Fibroblast of lung (primary cell): ENCODE results near the gene NR6A1. TPM values are rescaled to one million over a fixed set of nuclear protein-coding genes. Genes with fewer than 3 reads are reported as not detected.
A peak's percentile ranks its signal among the peaks of the same experiment; 100 is the strongest.

Experiments
- DNase-seq, 2 donors: peaks; one replicate each; pipeline versions ENCODE4 v3.0.0 to v3.0.0-alpha.2; 2010; ENCODE audit warnings: low read depth in 2 of 2
- H2AFZ ChIP-seq: 2 replicates; pipeline ENCODE4 v1.5.1; 2012; ENCODE audit warnings: low read length, control low read depth, inconsistent platforms
- H3K27ac ChIP-seq: 2 replicates; pipeline ENCODE4 v1.5.1; 2011; ENCODE audit warnings: low read length, control low read depth; ENCODE audit not compliant: insufficient read depth
- H3K27me3 ChIP-seq: 2 replicates; pipeline ENCODE4 v1.5.1; 2011; ENCODE audit warnings: mild to moderate bottlenecking, low read length; ENCODE audit not compliant: control insufficient read depth, insufficient read depth
- H3K36me3 ChIP-seq: 2 replicates; pipeline ENCODE4 v1.5.1; 2011; ENCODE audit warnings: low read length; ENCODE audit not compliant: control insufficient read depth, insufficient read depth
- H3K4me1 ChIP-seq: 2 replicates; pipeline ENCODE4 v1.5.1; 2011; ENCODE audit warnings: low read length; ENCODE audit not compliant: control insufficient read depth, insufficient read depth; ENCODE audit errors: extremely low read depth
- H3K4me2 ChIP-seq: 2 replicates; pipeline ENCODE4 v1.5.1; 2011; ENCODE audit warnings: low read length, control low read depth; ENCODE audit not compliant: insufficient read depth; ENCODE audit errors: extremely low read depth
- H3K4me3 ChIP-seq, 4 experiments: fragments of 200-600 bp in 1 of 4; sonication (generic) in 1 of 4; replicated peaks in 1 of 4; 2 replicates each; pipeline ENCODE4 v1.5.1; 2011 to 2016; ENCODE audit warnings: low read length in 4 of 4, low read depth in 3 of 4, mild to moderate bottlenecking in 3 of 4, control low read depth in 2 of 4, inconsistent platforms in 1 of 4, mixed read lengths in 1 of 4; ENCODE audit not compliant: insufficient read depth in 1 of 4; ENCODE audit errors: control extremely low read depth in 1 of 4
- H3K79me2 ChIP-seq: 2 replicates; pipeline ENCODE4 v1.5.1; 2012; ENCODE audit warnings: mild to moderate bottlenecking, low read length, inconsistent platforms; ENCODE audit not compliant: control insufficient read depth, insufficient read depth
- H3K9ac ChIP-seq: 2 replicates; pipeline ENCODE4 v1.5.1; 2011; ENCODE audit warnings: mild to moderate bottlenecking, low read length, control low read depth; ENCODE audit not compliant: insufficient read depth
- H3K9me3 ChIP-seq: 2 replicates; pipeline ENCODE4 v1.5.1; 2012; ENCODE audit warnings: low read depth, low read length; ENCODE audit not compliant: control insufficient read depth, insufficient read depth
- H4K20me1 ChIP-seq: 2 replicates; pipeline ENCODE4 v1.5.1; 2011; ENCODE audit warnings: low read length; ENCODE audit not compliant: control insufficient read depth, insufficient read depth; ENCODE audit errors: extremely low read depth
- CTCF ChIP-seq, 2 donors: IDR thresholded peaks in 1 of 2; conservative IDR thresholded peaks in 1 of 2; 1 replicate in 1 of 2; 2 replicates in 1 of 2; pipeline ENCODE4 v1.5.1; 2011 to 2012; ENCODE audit warnings: low read length in 2 of 2, control low read depth in 1 of 2, inconsistent platforms in 1 of 2, low read depth in 1 of 2, mild to moderate bottlenecking in 1 of 2
- EZH2 ChIP-seq: IDR thresholded peaks from 2 replicates; pipeline ENCODE4 v1.5.1; 2012; ENCODE audit warnings: low read length, control low read depth, mild to moderate bottlenecking; ENCODE audit errors: missing control alignments
- polyA plus RNA-seq, 2 donors: library from polyadenylated mRNA; depleted of rRNA in 1 of 2; stranded (reverse) in 1 of 2; unstranded in 1 of 2; fragments of >200 nt; gene quantifications; 2 replicates each; pipeline ENCODE4 v1.2.1, GENCODE V29; 2011 to 2012; ENCODE audit warnings: missing spikeins in 1 of 2
- total RNA-seq: library from RNA; depleted of rRNA; stranded (reverse); fragments of >200 nt; gene quantifications from 2 replicates; pipeline ENCODE4 v1.2.1, GENCODE V29; 2014

NR6A1 gene
- total and polyA plus RNA-seq, 2 donors (not counting 1 experiment from before 2014, with no cell fraction given): 0.07 to 0.50 TPM

- TF ChIP-seq CTCF (conservative IDR thresholded peaks at IDR 0.05 in 1 of 2, IDR thresholded peaks at IDR 0.05 in 1 of 2; ENCODE audit: low read depth in 1 of 2, low read length in 2 of 2): no peak
- TF ChIP-seq EZH2: no peak
- H3K9ac ChIP-seq: peak overlapping the region; percentile 56
Observed at GRCh38 chr9:124659099-124659659, 111.9 kb downstream of the NR6A1 start.

GRCh38 chr9:124658165-124659017, 112.7 kb downstream of the NR6A1 start:
- peak overlapping the region; percentile 56 for H3K9ac ChIP-seq
- peak overlapping the region; percentile 53 to 79 (median 66) for H3K4me3 ChIP-seq
- peaks cover 2% of the 10 kb centered on the region for H3K79me2 ChIP-seq
- H2AFZ ChIP-seq: peak overlapping the region; percentile 18
- peak overlapping the region; percentile 63 for H3K27ac ChIP-seq
- no peaks in the 10 kb centered on the region for H3K36me3 ChIP-seq
- H3K4me2 ChIP-seq: peak overlapping the region; percentile 71
- DNase-seq: peak; percentile 94 to 99
- H4K20me1 ChIP-seq: no peaks in the 10 kb centered on the region
- H3K4me1 ChIP-seq: no peaks in the 10 kb centered on the region
- H3K9me3 ChIP-seq: no peaks in the 10 kb centered on the region
- H3K27me3 ChIP-seq: no peaks in the 10 kb centered on the region
- TF ChIP-seq CTCF (conservative IDR thresholded peaks at IDR 0.05 in 1 of 2, IDR thresholded peaks at IDR 0.05 in 1 of 2; ENCODE audit: low read depth in 1 of 2, low read length in 2 of 2) (no peak), EZH2 (no peak)

More at GRCh38 chr9:124659099-124659659, 111.9 kb downstream of the NR6A1 start:
- Histone ChIP-seq H3K9me3 (no peaks in the 10 kb centered on the region), H4K20me1 (no peaks in the 10 kb centered on the region), H3K79me2 (peaks cover 2% of the 10 kb centered on the region), H3K36me3 (no peaks in the 10 kb centered on the region), H3K27ac (peak overlapping the region; percentile 63), H3K4me2 (peak overlapping the region; percentile 100), H2AFZ (peak overlapping the region; percentile 69), H3K4me3 (peak overlapping the region; percentile 63 to 79 (median 66)), H3K27me3 (no peaks in the 10 kb centered on the region), H3K4me1 (no peaks in the 10 kb centered on the region)
- DNase-seq: peak; percentile 88 to 97

GRCh38 chr9:124657516-124657915, 113.6 kb downstream of the NR6A1 start:
- no peaks in the 10 kb centered on the region for H3K27me3 ChIP-seq
- no peak overlapping the region for H3K27ac ChIP-seq
- TF ChIP-seq EZH2: no peak
- no peak for TF ChIP-seq CTCF (conservative IDR thresholded peaks at IDR 0.05 in 1 of 2, IDR thresholded peaks at IDR 0.05 in 1 of 2; ENCODE audit: low read depth in 1 of 2, low read length in 2 of 2)
- H4K20me1 ChIP-seq: no peaks in the 10 kb centered on the region
- H2AFZ ChIP-seq: no peak overlapping the region
- no peaks in the 10 kb centered on the region for H3K4me1 ChIP-seq
- no peak overlapping the region for H3K4me2 ChIP-seq
- no peaks in the 10 kb centered on the region for H3K36me3 ChIP-seq
- H3K79me2 ChIP-seq: peaks cover 2% of the 10 kb centered on the region
- no peaks in the 10 kb centered on the region for H3K9me3 ChIP-seq
- DNase-seq: no peak
- no peak overlapping the region for H3K9ac ChIP-seq
- no peak overlapping the region for H3K4me3 ChIP-seq
